GM21367 (cell line): ENCODE measurements around the gene IL19.
A peak's percentile ranks its signal among the peaks of the same experiment; 100 is the strongest.

Experiments
- ATAC-seq: cut with Tn5 transposase; IDR thresholded peaks from one replicate; pipeline ENCODE4 v1.9.1; 2021; ENCODE audit not compliant: unreplicated experiment

The IL19 gene

GRCh38 chr1:206797534-206798383 lies 27.2 kb downstream of the IL19 start:
- ATAC-seq: no peak

DNA sequence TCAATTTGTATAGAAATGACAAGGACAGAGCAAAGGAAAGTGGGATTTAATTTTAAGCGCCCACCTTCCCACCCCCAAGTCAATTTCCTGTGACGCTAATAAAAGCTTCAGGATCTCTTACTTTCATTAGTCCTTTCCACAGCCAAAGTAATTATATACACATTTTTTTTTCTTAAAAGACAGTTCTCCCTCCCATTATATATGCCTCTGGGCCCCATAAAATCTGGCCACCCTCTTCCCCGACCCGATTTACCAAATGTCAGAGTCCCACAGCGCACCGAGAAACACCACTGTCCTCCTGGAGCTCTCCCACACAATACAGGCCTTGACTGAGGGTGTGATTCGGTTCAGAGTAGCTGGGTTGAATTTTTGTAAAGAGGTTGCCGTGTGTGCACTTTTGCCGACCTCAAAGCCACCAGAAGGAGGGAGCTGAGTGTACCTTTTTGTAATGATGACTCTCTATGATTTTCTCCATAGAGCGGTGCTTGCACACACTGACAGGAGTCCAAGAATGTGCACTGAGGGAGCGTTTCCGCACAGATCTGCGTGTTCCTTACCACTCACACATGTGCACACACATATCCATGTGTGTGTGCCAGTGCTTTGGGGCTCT lies 27.9 kb downstream of the IL19 start:
- ATAC-seq: no peak

DNA sequence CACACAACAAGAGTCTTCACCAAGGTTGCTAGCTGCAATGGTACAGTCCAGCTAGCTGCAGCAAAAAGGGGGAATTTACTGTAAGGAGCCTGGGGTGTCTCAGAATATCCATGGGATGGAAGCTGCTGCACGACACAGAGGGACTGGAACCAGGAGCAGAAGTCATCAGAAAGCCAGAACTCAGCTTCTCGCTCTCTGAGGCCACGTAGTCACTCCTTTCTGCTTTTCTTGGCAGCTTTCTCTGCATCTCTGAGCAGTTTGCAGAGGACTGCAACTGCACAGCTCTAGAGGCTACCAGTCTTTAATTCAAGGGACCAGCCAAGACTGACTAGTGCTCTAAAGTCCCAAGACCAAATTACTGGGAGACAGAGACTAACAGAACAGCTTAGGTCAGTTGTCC lies 28.7 kb downstream of the IL19 start:
- no peak for ATAC-seq

GRCh38 chr1:206800411-206800810 lies 29.8 kb downstream of the IL19 start:
- no peak for ATAC-seq

DNA sequence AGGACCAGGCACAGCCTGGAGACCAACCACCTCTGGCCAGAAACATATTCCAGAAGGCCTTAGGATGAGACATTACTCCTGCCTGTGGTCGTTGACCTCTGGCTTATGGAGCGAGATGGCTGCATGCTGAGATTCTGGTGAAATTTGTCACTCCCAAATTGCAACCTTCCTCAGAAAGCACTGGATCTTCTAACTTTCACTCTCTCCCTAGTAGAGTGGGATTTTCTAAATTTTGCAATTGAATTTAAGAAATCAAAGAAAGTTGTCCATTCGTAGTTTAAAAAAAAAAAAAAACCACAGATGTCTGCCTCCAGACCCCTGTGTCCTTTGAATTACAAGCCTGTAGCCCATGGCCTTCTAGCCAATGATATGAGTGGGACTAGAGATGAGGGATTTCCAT lies 30.3 kb downstream of the IL19 start:
- no peak for ATAC-seq

- ATAC-seq: no peak
Observed at GRCh38 chr1:206801467-206801866, 30.9 kb downstream of the IL19 start.

DNA sequence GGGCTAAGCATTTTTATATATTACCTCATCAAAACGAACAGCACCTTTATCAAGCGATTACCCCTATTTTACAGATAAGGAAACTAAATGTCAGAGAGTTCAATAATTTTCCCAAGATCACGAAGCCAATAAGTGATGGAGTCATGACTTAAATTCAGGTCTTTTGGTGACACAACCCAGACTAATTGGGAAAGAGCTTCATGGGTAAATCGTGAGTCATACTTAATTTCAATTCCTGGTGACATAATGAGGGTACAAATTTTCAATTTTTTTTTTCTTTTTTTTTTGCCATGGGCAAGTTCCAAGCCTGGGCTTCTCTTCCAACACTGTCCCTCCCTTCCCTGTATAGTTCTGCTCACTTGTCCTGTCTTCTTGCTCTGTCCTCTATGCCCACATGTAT lies 31.8 kb downstream of the IL19 start:
- ATAC-seq: no peak

DNA sequence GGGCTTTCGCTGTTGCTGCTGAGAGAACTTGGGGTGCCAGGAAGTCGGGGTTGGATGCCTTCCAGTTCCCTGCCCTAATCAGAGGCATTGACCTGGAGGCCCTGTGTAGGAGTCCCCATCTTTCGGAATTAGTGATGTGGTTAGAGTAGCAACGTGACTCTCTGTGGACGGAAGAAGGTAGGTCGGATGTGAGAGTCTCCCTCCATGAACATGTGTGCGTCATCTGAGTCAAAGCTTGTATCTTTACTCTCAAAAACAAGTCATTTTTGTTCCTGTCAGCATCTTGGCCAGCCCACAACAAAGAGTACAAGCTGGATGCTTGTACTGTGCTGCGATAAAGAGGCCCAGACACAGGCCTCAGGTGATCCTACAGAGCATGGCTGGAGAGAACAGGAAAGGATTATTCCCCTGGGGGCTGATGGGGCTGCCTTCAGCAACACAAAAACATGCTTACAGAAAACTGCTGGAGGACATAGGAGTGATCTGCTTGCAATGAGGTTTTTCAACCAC lies 32.7 kb downstream of the IL19 start:
- peak; percentile 95 for ATAC-seq

GRCh38 chr1:206804156-206804737 lies 33.7 kb downstream of the IL19 start:
- no peak for ATAC-seq

DNA sequence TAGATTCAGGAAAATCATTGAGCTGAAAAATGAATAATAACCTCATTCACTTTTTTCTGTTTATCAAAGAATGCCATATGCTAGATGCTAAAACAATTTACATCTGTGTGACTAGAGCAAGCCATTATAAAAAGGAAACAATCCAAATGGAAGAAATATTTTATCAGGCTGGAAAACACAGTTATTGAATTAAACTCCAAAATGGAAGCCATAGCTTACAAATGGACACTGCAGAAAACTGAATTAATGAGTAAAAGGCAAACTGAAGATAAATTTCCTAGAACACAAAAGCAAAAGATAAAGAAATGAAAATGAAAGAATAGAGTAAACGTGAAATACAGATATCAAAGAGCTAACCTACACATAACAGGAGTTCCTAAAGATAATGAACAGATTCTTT lies 34.8 kb downstream of the IL19 start:
- ATAC-seq: no peak

GRCh38 chr1:206808615-206809014 lies 38.0 kb downstream of the IL19 start:
- ATAC-seq: no peak

GRCh38 chr1:206809504-206810084 lies 39.0 kb downstream of the IL19 start:
- no peak for ATAC-seq

DNA sequence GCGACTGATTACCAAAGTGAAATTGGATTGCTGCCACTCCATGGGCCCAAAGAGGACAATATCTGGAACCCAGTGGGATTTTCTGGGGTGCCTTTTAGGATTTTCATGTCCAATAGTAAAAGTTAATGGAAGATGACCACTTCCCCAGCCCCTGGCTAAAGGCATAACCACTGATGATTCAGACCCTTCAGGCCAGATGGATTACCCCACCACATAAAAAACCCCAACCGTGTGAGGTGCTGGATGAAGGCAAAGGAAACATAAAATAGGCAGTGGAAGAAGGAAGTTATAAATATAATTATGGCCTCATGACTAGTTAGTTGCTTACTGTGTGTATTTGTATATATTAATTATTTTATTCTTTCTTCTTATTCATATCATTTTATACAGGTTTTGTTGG lies 41.9 kb downstream of the IL19 start:
- no peak for ATAC-seq

DNA sequence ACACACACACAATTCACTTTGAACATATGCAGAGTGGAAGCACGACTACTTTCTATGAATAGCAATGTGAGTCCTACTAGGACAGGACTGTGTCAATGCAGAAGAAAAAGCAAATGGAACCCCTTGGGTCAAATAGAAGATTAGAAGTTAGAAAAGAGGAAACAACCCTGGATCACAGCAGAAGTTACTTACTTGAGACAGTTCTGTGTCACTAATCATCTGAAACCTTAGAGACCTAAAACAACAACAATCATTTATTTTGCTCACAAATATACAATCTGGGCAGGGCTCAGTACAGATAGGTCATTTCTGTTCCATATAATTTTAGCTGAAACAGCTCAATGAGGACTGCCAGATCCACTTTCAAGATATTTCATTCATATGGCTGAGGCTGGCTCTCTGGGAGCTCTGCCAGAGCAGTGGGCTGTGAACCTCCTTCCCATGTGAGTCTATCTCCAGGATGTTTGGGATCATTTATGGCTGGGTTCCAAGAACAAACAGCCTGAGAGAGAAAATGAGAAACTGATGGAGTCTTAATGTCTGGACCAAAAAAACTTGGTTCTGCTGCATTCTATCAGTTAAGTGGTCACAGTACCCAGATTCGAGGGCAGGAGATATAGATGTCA lies 44.3 kb downstream of the IL19 start:
- ATAC-seq: no peak

DNA sequence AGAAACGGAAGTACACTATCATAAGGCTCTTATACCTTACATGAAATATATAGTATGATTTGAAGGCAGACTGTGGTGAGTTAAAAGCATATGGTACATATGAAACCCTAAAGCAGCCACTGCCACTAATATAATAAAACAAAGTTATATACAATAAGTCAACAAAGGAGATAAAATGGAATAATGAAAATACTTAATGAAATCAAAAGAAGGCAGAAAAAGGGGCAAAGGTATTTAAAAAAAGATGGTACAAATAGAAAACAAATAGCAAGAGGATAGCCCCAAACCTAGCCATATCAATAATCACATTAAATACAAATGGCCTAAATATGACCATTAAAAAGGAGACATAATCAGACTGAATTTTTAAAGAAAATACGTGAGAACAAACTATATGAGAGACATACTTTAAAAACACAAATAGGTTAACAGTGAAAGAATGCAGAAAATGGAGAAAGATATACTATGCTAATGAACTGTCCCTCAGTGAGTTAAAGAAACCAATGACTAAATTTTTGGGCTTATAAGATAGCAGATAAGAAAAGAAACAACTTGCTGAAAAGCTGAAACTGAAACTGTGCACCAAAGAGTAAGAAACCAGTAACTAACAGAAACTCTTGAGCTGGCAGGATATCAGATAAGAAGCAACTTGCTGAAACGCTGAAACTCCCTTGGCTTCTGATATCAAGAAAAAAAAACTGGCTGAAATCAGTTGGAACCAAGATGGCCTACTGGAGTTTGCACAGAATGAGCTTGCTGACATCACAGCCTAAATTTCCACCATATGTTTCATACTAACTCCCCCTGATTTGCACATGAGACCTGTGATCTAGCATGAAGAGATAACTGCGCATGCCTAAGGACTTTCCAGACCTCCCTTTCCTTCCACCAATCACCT lies 46.1 kb downstream of the IL19 start:
- peak; percentile 58 for ATAC-seq

GRCh38 chr1:206821493-206821892 lies 50.9 kb downstream of the IL19 start:
- ATAC-seq: no peak

DNA sequence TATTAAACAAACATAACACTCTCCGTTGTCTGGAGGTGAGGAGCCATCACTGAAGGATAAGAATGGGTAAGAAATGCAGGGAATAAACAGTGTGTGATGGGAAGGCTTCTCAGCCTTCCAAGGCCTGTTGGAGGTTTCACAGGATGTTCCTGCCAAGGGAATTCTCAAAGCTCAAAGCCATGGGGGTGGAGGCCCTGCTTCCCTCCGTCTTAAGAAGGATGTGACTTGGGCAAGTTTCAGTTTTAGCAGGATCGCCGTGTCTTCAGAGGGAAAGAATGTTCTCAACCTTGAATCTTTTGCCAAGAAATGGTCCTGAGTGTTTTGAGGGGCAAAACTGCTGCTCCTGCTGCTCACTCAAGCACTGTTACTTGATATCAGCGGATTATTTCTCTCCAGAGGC lies 53.2 kb downstream of the IL19 start:
- no peak for ATAC-seq

GRCh38 chr1:206824331-206824730 lies 53.8 kb downstream of the IL19 start:
- no peak for ATAC-seq

DNA sequence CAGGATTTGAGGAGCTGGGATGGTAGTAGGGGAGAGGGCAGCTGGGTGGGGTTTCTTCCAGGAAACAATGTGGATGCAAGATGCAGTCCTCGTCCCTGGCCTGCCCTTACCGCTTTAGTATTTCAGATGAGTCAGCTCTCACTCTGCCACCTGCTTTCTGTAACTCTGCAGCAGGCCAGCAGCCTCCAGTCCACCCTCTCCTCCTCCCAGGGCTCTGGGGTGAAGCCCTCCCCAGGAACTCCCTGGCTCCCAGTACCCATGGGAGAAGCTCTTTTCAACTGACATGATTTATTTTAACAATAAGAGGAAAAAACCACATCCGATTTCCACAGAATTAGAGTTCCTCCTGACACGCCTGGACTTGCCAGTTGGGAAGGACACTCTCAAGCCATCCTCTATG lies 55.8 kb downstream of the IL19 start:
- ATAC-seq: no peak

DNA sequence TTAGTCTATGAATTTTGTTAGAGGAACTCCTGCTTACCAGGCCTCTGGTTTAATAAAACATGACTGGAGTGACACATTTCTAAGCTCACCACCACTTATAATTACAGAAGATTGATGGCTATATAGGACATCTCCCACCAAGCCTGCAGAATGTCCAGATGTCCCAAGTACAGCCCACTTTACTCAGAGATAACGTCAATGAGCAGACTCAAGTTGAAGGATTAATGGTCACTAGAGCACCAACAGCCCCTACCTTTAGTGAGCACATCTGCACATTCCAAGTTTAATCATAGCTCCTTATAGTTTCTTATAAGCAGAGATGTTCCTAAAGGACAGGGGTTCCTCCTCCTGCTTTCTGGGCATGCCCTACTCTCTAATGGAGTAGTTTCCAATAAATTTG lies 57.5 kb downstream of the IL19 start:
- no peak for ATAC-seq
